Ascending aorta (tissue), 2 donors: Measurements from ENCODE around the gene REXO1. TPM values are rescaled to one million over a fixed set of nuclear protein-coding genes. Genes with fewer than 3 reads are reported as not detected.
"Not testable (repeated sequence)": the region's sequence is repeated elsewhere in the genome, so short reads cannot be mapped to it uniquely, and the experiment has no call there.

Experiments
- DNase-seq, 2 donors: peaks; one replicate each; pipeline ENCODE4 v3.0.0-alpha.2; 2019; ENCODE audit warnings: low spot score in 2 of 2
- H3K27ac ChIP-seq, 2 donors: fragments of 200-600 bp; sonication (generic); one replicate each; pipeline ENCODE4 v1.5.1; 2016 to 2017; ENCODE audit warnings: mild to moderate bottlenecking in 1 of 2
- H3K27me3 ChIP-seq: fragments of 200-600 bp; sonication (generic); one replicate; pipeline ENCODE4 v1.5.1; 2017
- H3K36me3 ChIP-seq, 2 donors: fragments of 200-600 bp; sonication (generic); one replicate each; pipeline ENCODE4 v1.5.1; 2016
- H3K4me1 ChIP-seq, 2 donors: fragments of 200-600 bp; sonication (generic); one replicate each; pipeline ENCODE4 v1.5.1; 2016 to 2017; ENCODE audit warnings: mild to moderate bottlenecking in 1 of 2
- H3K4me3 ChIP-seq, 2 donors: fragments of 200-600 bp; sonication (generic); one replicate each; pipeline ENCODE4 v1.5.1; 2016 to 2017; ENCODE audit warnings: mild to moderate bottlenecking in 1 of 2
- H3K9me3 ChIP-seq, 2 donors: fragments of 200-600 bp; sonication (generic); one replicate each; pipeline ENCODE4 v1.5.1; 2016
- CTCF ChIP-seq, 3 experiments: fragments of 200-600 bp in 2 of 3; fragments of 450-650 bp in 1 of 3; sonication (generic) in 2 of 3; IDR thresholded peaks; one replicate each; pipeline ENCODE4 v1.5.1; 2016 to 2019; ENCODE audit warnings: antibody characterized with exemption in 3 of 3, mild to moderate bottlenecking in 1 of 3, moderate library complexity in 1 of 3
- intact Hi-C: fragments of 100-400 bp; cut with DNase I; formaldehyde crosslinking; loops from one replicate; pipeline ENCODE4 v1.15.1; 2023
- total RNA-seq: library from RNA; depleted of rRNA; stranded (reverse); fragments of >200 nt; gene quantifications from one replicate; pipeline ENCODE4 v1.1.0, GENCODE V29; 2016

The REXO1 gene
- 45.1 TPM for total RNA-seq

GRCh38 chr19:1848399-1849131 is at the start of gene REXO1:
Gene REXO1, minus strand, starts transcription at chr19:1848483. Its CDS starts 125 bp downstream, at chr19:1848358.
- Histone ChIP-seq H3K4me3 (peak within 1 kb of the TSS; percentile 95 to 100), H3K4me1 (peaks cover 12 to 38% of the 10 kb centered on the region in 2 donors), H3K9me3 (no peaks in the 10 kb centered on the region), H3K27ac (peak within 1 kb of the TSS; percentile 99 to 100), H3K36me3 (peaks cover 3 to 8% of the 10 kb centered on the region in 2 donors), H3K27me3 (no peaks in the 10 kb centered on the region)
- TF ChIP-seq CTCF (IDR thresholded peaks at IDR 0.05) = peak; percentile 86 to 95 (median 92)
- DNase-seq = peak; percentile 73 to 97
- intact Hi-C loops = no loop called here

- H3K9me3 ChIP-seq = no peaks in the 10 kb centered on the region
Measured at GRCh38 chr19:1896508-1896907, 48.2 kb upstream of the REXO1 start.

GRCh38 chr19:1893791-1894190 is 45.5 kb upstream of the REXO1 start:
- Histone ChIP-seq H3K4me3 (no peak overlapping the region), H3K9me3 (no peaks in the 10 kb centered on the region), H3K4me1 (no peaks in the 10 kb centered on the region), H3K27ac (no peak overlapping the region), H3K36me3 (no peaks in the 10 kb centered on the region), H3K27me3 (no peaks in the 10 kb centered on the region)
- no peak for DNase-seq
- TF ChIP-seq CTCF (IDR thresholded peaks at IDR 0.05) = no peak
- intact Hi-C loops = no loop called here

More at GRCh38 chr19:1896508-1896907, 48.2 kb upstream of the REXO1 start:
- Histone ChIP-seq H3K4me3 (no peak overlapping the region), H3K36me3 (no peaks in the 10 kb centered on the region), H3K4me1 (no peaks in the 10 kb centered on the region), H3K27me3 (no peaks in the 10 kb centered on the region), H3K27ac (no peak overlapping the region)
- no peak for TF ChIP-seq CTCF (IDR thresholded peaks at IDR 0.05)
- intact Hi-C loops = no loop called here
- no peak for DNase-seq

- no peak for TF ChIP-seq CTCF (IDR thresholded peaks at IDR 0.05)
- Histone ChIP-seq H3K36me3 (no peaks in the 10 kb centered on the region), H3K4me1 (peaks cover 0 to 4% of the 10 kb centered on the region in 2 donors), H3K4me3 (no peak overlapping the region), H3K27ac (no peak overlapping the region), H3K9me3 (no peaks in the 10 kb centered on the region), H3K27me3 (no peaks in the 10 kb centered on the region)
- DNase-seq = no peak
- intact Hi-C loops = no loop called here
Measured at GRCh38 chr19:1889907-1890306, 41.6 kb upstream of the REXO1 start.

GRCh38 chr19:1888385-1888784 is 40.1 kb upstream of the REXO1 start:
- H3K9me3 ChIP-seq = no peaks in the 10 kb centered on the region
- no peaks in the 10 kb centered on the region for H3K27me3 ChIP-seq
- intact Hi-C loops = no loop called here
- no peak for DNase-seq
- H3K4me1 ChIP-seq = peaks cover 12 to 15% of the 10 kb centered on the region in 2 donors
- no peak overlapping the region for H3K4me3 ChIP-seq
- H3K27ac ChIP-seq = no peak overlapping the region
- no peaks in the 10 kb centered on the region for H3K36me3 ChIP-seq
- no peak for TF ChIP-seq CTCF (IDR thresholded peaks at IDR 0.05)

- H3K27me3 ChIP-seq, H3K4me3 ChIP-seq, intact Hi-C loops, H3K36me3 ChIP-seq, DNase-seq, H3K27ac ChIP-seq, H3K9me3 ChIP-seq: not testable (repeated sequence)
- peaks cover 15 to 26% of the 10 kb centered on the region in 2 donors for H3K4me1 ChIP-seq
Measured at GRCh38 chr19:1886360-1886759, 38.1 kb upstream of the REXO1 start.

GRCh38 chr19:1885398-1886119 is 37.3 kb upstream of the REXO1 start, which contains the start of gene ABHD17A:
Gene ABHD17A, minus strand, starts transcription at chr19:1885496. Its CDS starts 3,930 bp downstream, at chr19:1881566.
- peak; percentile 75 to 98 for DNase-seq
- H3K4me1 ChIP-seq = peaks cover 15 to 26% of the 10 kb centered on the region in 2 donors
- H3K4me3 ChIP-seq = peak within 1 kb of the TSS; percentile 93 to 100
- H3K27ac ChIP-seq = peak within 1 kb of the TSS; percentile 84 to 88
- intact Hi-C loops = loop anchor here (1.0 to 2.0 kb wide), 3 partner anchors 9 to 21 kb away; partner anchors contain the start of genes ADAT3 and SCAMP4
- not testable (repeated sequence) for H3K36me3 ChIP-seq, H3K9me3 ChIP-seq, H3K27me3 ChIP-seq
